ENCODE results near the gene PGAM5.

The PGAM5 gene

DNA sequence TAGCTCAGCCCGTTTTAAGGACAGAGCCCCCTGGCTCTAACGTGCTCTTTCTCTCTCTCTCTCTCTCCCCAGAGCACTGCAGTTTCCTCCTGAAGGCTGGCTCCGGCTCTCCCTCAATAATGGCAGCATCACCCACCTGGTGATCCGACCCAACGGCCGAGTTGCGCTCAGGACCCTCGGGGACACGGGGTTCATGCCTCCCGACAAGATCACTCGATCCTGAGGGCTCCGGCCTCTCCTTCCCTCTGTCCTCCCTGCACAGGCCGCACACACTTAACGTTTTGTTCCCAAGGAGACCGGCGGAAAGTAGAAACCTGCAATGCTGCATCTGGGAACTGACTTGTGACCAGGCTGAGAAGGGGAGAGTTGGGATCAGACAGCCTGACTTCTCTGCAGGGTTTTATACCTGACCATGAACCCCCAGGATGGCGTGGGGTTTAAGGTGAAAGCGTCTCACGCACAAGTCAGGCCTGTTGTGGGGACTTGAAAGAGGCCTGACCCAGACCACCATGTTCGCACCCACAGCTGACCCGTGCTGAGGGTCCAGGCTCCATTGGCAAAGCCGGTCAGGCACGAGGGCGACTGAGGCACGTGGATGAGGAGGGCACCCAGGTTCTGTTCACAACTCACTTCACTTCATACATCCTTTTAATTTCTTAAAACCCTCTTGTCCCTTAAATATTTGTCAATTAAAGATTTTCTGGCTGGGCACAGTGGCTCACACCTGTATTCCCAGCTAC is 10.1 kb downstream of the PGAM5 start:
- TF ChIP-seq, protein P1, sequence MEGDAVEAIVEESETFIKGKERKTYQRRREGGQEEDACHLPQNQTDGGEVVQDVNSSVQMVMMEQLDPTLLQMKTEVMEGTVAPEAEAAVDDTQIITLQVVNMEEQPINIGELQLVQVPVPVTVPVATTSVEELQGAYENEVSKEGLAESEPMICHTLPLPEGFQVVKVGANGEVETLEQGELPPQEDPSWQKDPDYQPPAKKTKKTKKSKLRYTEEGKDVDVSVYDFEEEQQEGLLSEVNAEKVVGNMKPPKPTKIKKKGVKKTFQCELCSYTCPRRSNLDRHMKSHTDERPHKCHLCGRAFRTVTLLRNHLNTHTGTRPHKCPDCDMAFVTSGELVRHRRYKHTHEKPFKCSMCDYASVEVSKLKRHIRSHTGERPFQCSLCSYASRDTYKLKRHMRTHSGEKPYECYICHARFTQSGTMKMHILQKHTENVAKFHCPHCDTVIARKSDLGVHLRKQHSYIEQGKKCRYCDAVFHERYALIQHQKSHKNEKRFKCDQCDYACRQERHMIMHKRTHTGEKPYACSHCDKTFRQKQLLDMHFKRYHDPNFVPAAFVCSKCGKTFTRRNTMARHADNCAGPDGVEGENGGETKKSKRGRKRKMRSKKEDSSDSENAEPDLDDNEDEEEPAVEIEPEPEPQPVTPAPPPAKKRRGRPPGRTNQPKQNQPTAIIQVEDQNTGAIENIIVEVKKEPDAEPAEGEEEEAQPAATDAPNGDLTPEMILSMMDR (conservative IDR thresholded peaks at IDR 0.05; ENCODE audit: low read depth, low read length), result no peak
- DNase-seq (ENCODE audit: low read depth), result no peak

DNA sequence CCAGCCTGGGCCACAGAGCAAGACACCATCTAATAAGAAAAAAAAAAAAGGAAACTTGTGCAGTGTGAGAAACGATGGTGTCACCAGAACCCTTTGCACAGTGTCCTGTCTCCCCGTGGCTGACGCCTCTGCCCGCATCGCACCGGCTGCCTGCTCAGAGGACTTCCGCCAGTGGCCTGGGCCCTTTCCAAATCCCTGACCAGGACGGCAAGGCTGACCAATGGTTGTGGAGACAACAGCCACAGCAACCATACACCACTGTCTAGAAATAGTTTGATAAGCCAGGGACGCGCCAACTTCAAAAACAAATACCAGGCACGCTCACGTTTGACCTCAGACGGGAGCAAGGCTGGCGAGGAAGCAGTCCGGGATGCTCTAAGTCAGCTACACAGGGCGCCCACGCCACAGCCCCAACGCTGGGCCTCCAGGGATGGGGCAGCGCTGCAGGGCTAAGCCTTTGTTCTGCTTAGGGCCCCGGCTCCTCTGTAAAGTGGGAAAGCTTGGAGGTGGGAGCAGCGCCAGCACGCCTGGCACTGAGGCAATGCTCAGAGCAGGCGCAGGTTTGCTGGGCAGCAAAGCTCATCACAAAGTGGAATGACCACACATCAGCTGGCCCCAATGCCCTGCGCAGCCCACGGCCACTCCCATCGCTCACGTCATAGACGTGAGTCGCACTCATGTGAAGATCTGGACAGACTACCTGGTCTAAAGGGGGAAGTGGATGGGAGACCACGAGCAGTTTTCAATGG is 12.5 kb downstream of the PGAM5 start:
- DNase-seq (ENCODE audit: low read depth), result peak; percentile 16
- TF ChIP-seq, protein P1 (conservative IDR thresholded peaks at IDR 0.05; ENCODE audit: low read depth, low read length), result no peak
- no peak overlapping the region for H3K4me3 ChIP-seq (ENCODE audit: low read depth, low read length)

More for the DNA sequence above, 10.1 kb downstream of the PGAM5 start:
- H3K4me3 ChIP-seq (ENCODE audit: low read depth, low read length), result no peak overlapping the region

DNA sequence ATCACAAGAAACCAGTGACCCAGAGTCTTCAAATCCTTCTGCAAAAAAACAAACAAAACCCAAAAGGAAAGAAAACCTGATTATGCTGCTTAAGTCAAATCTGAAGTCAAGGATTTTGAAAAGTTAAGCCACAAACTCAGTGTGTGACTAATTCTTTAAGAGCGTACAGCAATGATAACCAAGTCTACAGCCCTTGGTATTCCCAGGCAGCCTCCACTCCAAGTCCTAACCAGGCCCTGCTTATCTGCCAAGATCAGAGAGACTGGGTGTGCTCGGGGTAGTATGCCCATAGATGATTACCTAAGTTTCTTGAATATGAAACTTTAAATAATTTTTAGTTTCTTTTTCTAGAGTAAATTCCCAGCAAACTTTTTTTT is 13.1 kb downstream of the PGAM5 start:
- TF ChIP-seq, protein P1 (conservative IDR thresholded peaks at IDR 0.05; ENCODE audit: low read depth, low read length), result no peak
- H3K4me3 ChIP-seq (ENCODE audit: low read depth, low read length), result no peak overlapping the region
- peak; percentile 50 for DNase-seq (ENCODE audit: low read depth)

DNA sequence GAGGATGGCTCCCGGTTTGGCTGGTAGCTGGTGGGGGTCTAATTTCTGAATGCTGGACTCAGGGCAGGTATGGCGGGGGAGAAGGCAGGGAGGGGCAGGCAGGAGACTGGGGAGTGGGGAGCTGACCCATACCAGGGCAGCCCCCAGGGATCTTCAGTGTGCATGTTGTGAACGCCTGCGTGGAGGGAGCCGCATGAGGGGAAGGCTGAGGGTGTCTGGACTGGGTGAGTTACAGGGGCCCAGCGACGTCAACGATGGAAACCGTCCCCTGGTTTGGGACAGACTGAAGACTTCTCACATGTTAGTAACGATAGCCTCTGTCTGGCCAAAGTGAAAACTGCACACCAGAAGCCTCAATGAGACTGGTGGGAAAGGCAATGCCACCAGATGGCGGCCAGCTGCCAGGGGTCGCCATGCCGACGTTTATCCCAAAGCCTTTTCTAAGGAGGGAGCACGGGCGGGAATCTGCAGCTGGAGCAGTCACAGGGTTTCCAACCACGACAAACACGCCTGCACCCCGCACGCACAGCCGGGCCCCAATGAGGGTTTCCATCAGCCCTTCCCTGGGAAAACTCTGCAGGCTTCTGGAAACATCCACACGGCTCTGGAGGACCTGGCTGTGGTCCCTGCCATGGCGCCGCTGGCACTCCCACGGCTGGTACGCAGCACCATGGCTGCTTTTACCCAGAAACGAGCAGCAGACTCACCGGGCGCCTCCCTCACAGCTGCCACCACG is 14.0 kb downstream of the PGAM5 start:
- DNase-seq (ENCODE audit: low read depth), result no peak
- H3K4me3 ChIP-seq (ENCODE audit: low read depth, low read length), result no peak overlapping the region
- TF ChIP-seq, protein P1 (conservative IDR thresholded peaks at IDR 0.05; ENCODE audit: low read depth, low read length), result no peak

DNA sequence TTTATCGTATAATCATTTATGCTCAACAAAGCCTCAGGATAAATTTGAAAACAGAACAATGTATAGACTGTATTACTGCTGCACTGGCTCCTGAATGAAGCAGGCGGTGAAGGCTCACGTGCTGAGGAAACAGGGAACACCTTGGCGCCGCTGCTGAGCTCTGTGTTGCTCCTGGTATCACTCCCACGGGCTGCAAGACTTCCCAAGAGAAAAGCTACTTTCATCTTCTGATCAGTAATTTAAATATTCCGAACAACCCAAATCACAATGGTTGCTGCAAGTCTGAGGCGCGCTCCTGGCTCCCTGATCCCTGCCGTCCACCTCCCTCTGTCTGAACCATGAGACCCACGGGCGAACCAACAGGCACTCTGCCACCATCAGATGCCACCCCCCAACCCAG is 15.7 kb downstream of the PGAM5 start:
- TF ChIP-seq, protein P1 (conservative IDR thresholded peaks at IDR 0.05; ENCODE audit: low read depth, low read length), result no peak
- no peak for DNase-seq (ENCODE audit: low read depth)
- no peak overlapping the region for H3K4me3 ChIP-seq (ENCODE audit: low read depth, low read length)

DNA sequence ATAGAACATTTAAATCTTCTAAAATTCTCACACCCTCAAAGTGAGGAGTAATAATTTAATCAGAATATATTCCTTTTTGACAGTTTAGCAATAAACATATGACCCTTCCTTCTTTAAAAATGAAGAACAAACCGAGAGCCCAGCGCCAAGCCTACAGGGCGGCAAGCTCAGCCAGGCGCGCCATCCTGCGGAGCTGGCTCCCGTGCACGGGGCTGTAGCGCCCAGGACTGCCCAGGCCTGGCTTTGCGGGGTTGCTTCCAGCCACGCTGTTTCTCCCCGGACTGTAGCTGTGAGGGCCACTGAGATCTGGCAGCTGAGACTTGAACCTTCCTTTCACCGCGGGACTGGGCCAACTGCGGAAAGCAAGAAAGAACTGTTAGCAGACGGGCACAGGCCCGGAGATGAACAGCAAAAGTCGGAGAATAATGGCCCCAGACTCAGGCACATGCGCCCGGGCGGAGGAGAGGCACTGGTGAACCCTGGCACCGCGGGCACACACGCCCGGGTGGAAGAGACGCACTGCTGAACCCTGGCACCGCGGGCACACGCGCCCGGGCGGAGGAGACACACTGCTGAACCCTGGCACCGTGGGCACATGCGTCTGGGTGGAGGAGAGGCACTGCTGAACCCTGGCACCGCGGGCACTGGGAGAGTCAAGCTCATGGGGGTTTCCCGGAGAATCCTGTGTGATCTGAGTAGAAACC is 16.6 kb downstream of the PGAM5 start:
- TF ChIP-seq, protein P1 (conservative IDR thresholded peaks at IDR 0.05; ENCODE audit: low read depth, low read length), result no peak
- no peak for DNase-seq (ENCODE audit: low read depth)
- no peak overlapping the region for H3K4me3 ChIP-seq (ENCODE audit: low read depth, low read length)

Data from choroid plexus epithelial cell (primary cell).